ENCODE measurements around the gene MMS22L. TPM values are rescaled to one million over a fixed set of nuclear protein-coding genes. Genes with fewer than 3 reads are reported as not detected.

The MMS22L gene
- total RNA-seq, 1 donor from 2014 or later, result 19.6 TPM

- DNase-seq (ENCODE audit: extremely low spot score in 2 of 2), result no peak
- TF ChIP-seq CTCF (IDR thresholded peaks at IDR 0.05) (no peak), POLR2AphosphoS5 (IDR thresholded peaks at IDR 0.05; ENCODE audit: insufficient read depth in 1 of 2, low read depth in 1 of 2) (no peak), POLR2A (IDR thresholded peaks at IDR 0.05) (no peak)
- H3K27me3 ChIP-seq, result no peaks in the 10 kb centered on the region
- intact Hi-C loops (cut with DNase I), result no loop called here
- no peaks in the 10 kb centered on the region for H3K4me1 ChIP-seq
- no peak overlapping the region for H3K27ac ChIP-seq
- no peak overlapping the region for H3K4me3 ChIP-seq
- no peaks in the 10 kb centered on the region for H3K36me3 ChIP-seq
- no peaks in the 10 kb centered on the region for H3K9me3 ChIP-seq
Measured at GRCh38 chr6:97306544-97307320, 23.7 kb upstream of the MMS22L start.

- intact Hi-C loops (cut with DNase I), result no loop called here
- no peaks in the 10 kb centered on the region for H3K9me3 ChIP-seq
- H3K4me3 ChIP-seq, result no peak overlapping the region
- H3K27me3 ChIP-seq, result no peaks in the 10 kb centered on the region
- no peak for TF ChIP-seq CTCF (IDR thresholded peaks at IDR 0.05)
- TF ChIP-seq POLR2A (IDR thresholded peaks at IDR 0.05), result no peak
- no peak for TF ChIP-seq POLR2AphosphoS5 (IDR thresholded peaks at IDR 0.05; ENCODE audit: insufficient read depth in 1 of 2, low read depth in 1 of 2)
- DNase-seq (ENCODE audit: extremely low spot score in 2 of 2), result no peak
- H3K27ac ChIP-seq, result no peak overlapping the region
- H3K4me1 ChIP-seq, result no peaks in the 10 kb centered on the region
- H3K36me3 ChIP-seq, result no peaks in the 10 kb centered on the region
Measured at GRCh38 chr6:97305414-97306066, 22.5 kb upstream of the MMS22L start.

- Histone ChIP-seq H3K27me3 (no peaks in the 10 kb centered on the region), H3K4me1 (no peaks in the 10 kb centered on the region), H3K27ac (no peak overlapping the region), H3K36me3 (no peaks in the 10 kb centered on the region), H3K4me3 (no peak overlapping the region), H3K9me3 (no peaks in the 10 kb centered on the region)
- no peak for TF ChIP-seq CTCF (IDR thresholded peaks at IDR 0.05)
- no peak for TF ChIP-seq POLR2A (IDR thresholded peaks at IDR 0.05)
- TF ChIP-seq POLR2AphosphoS5 (IDR thresholded peaks at IDR 0.05; ENCODE audit: insufficient read depth in 1 of 2, low read depth in 1 of 2), result no peak
- no peak for DNase-seq (ENCODE audit: extremely low spot score in 2 of 2)
- intact Hi-C loops (cut with DNase I), result no loop called here
Measured at GRCh38 chr6:97304701-97305100, 21.7 kb upstream of the MMS22L start.

GRCh38 chr6:97294451-97294850, 11.4 kb upstream of the MMS22L start:
- H3K4me1 ChIP-seq, result no peaks in the 10 kb centered on the region
- TF ChIP-seq POLR2A (IDR thresholded peaks at IDR 0.05) (no peak), CTCF (IDR thresholded peaks at IDR 0.05) (no peak), POLR2AphosphoS5 (IDR thresholded peaks at IDR 0.05; ENCODE audit: insufficient read depth in 1 of 2, low read depth in 1 of 2) (no peak)
- H3K27ac ChIP-seq, result no peak overlapping the region
- intact Hi-C loops (cut with DNase I), result no loop called here
- DNase-seq (ENCODE audit: extremely low spot score in 2 of 2), result no peak
- no peaks in the 10 kb centered on the region for H3K9me3 ChIP-seq
- no peaks in the 10 kb centered on the region for H3K27me3 ChIP-seq
- H3K4me3 ChIP-seq, result no peak overlapping the region
- H3K36me3 ChIP-seq, result no peaks in the 10 kb centered on the region

- TF ChIP-seq CTCF (IDR thresholded peaks at IDR 0.05) (no peak), POLR2AphosphoS5 (IDR thresholded peaks at IDR 0.05; ENCODE audit: insufficient read depth in 1 of 2, low read depth in 1 of 2) (no peak), POLR2A (IDR thresholded peaks at IDR 0.05) (no peak)
- intact Hi-C loops (cut with DNase I), result no loop called here
- no peaks in the 10 kb centered on the region for H3K36me3 ChIP-seq
- no peaks in the 10 kb centered on the region for H3K4me1 ChIP-seq
- no peak for DNase-seq (ENCODE audit: extremely low spot score in 2 of 2)
- H3K9me3 ChIP-seq, result no peaks in the 10 kb centered on the region
- H3K27me3 ChIP-seq, result no peaks in the 10 kb centered on the region
- H3K4me3 ChIP-seq, result no peak overlapping the region
- no peak overlapping the region for H3K27ac ChIP-seq
Measured at GRCh38 chr6:97293198-97293696, 10.2 kb upstream of the MMS22L start.

Measured in vagina (tissue), 2 donors.